ENCODE measurements around the gene CREB5. TPM values are rescaled to one million over a fixed set of nuclear protein-coding genes. Genes with fewer than 3 reads are reported as not detected.

The CREB5 gene
- total and polyA plus RNA-seq, 2 donors (not counting 3 experiments of a cell fraction or from before 2014, with no cell fraction given), result 19.6 to 28.4 TPM

- CTCF ChIA-PET, result no interaction called here
- BruUV-seq (replicated peaks), result no TSS peak
- dilution Hi-C loops (cut with MboI; ENCODE audit: extremely low pct_ligation_motif_present, low sequenced_read_pairs), result no loop called here
These were observed 218.0 kb downstream of the CREB5 start for GRCh38 chr7:28630350-28630749.

More at GRCh38 chr7:28630350-28630749, 218.0 kb downstream of the CREB5 start:
- POLR2A ChIA-PET, result no interaction called here
- intact Hi-C loops (cut with micrococcal nuclease), result loop anchor here (5.0 kb wide), 1 partner anchor 58 kb away; no protein-coding TSS in a partner anchor
- no peak overlapping the region for H2AFZ ChIP-seq (ENCODE audit: low read depth, low read length)
- TF ChIP-seq GATA2 (IDR thresholded peaks at IDR 0.05; ENCODE audit: insufficient read depth, insufficient read length, low read depth, low read length), result no peak
- TF ChIP-seq JUN (IDR thresholded peaks at IDR 0.05; ENCODE audit: borderline replicate concordance, insufficient read depth, insufficient read length, low read depth), result no peak
- TF ChIP-seq FOS (IDR thresholded peaks at IDR 0.05; ENCODE audit: borderline replicate concordance, insufficient read depth, low read length), result no peak
- TF ChIP-seq POLR2A (IDR thresholded peaks at IDR 0.05; ENCODE audit: low read depth, low read length), result no peak
- no peak for TF ChIP-seq POLR2AphosphoS5 (IDR thresholded peaks at IDR 0.05; ENCODE audit: insufficient read depth, low read depth, low read length)
- TF ChIP-seq MYC (IDR thresholded peaks at IDR 0.05; ENCODE audit: low read depth, low read length), result no peak
- TF ChIP-seq CTCF (IDR thresholded peaks at IDR 0.05; ENCODE audit: extremely low read depth in 1 of 2, insufficient read depth in 1 of 2, low read depth in 1 of 2, low read length in 2 of 2), result no peak
- TF ChIP-seq EZH2 (IDR thresholded peaks at IDR 0.05; ENCODE audit: borderline replicate concordance, low read depth, low read length, severe bottlenecking), result no peak
- TF ChIP-seq MAX (IDR thresholded peaks at IDR 0.05; ENCODE audit: insufficient read depth, insufficient read length), result no peak
- H3K36me3 ChIP-seq (ENCODE audit: control insufficient read depth in 2 of 2, extremely low read depth in 1 of 2, insufficient read depth in 2 of 2, low read length in 2 of 2), result no peaks in the 10 kb centered on the region
- H3K4me3 ChIP-seq (replicated peaks in 1 of 3; ENCODE audit: insufficient read depth in 1 of 3, low read depth in 1 of 3, low read length in 3 of 3), result no peak overlapping the region
- H3K4me1 ChIP-seq (ENCODE audit: control insufficient read depth, extremely low read depth, insufficient read depth, low read length), result peaks cover 12% of the 10 kb centered on the region
- no peaks in the 10 kb centered on the region for H3K9me1 ChIP-seq (replicated peaks; ENCODE audit: control insufficient read depth, extremely low read depth, insufficient read depth, low read length)
- no peaks in the 10 kb centered on the region for H3K9me3 ChIP-seq (replicated peaks; ENCODE audit: control insufficient read depth, insufficient read depth, low read length)
- H4K20me1 ChIP-seq (replicated peaks; ENCODE audit: control insufficient read depth, extremely low read depth, insufficient read depth, low read length), result no peaks in the 10 kb centered on the region
- no peaks in the 10 kb centered on the region for H3K79me2 ChIP-seq (ENCODE audit: control insufficient read depth, insufficient read depth, low read length)
- H3K27me3 ChIP-seq (ENCODE audit: control insufficient read depth in 2 of 2, insufficient read depth in 2 of 2, low read length in 2 of 2), result peaks cover 2 to 3% of the 10 kb centered on the region in 2 experiments
- H3K4me2 ChIP-seq (ENCODE audit: insufficient read depth, low read length), result no peak overlapping the region
- H3K9ac ChIP-seq (replicated peaks; ENCODE audit: extremely low read depth, insufficient read depth, low read length), result no peak overlapping the region
- H3K27ac ChIP-seq (ENCODE audit: insufficient read depth, low read depth, low read length), result no peak overlapping the region
- FAIRE-seq (no peak), DNase-seq (ENCODE audit: low read depth, low spot score) (no peak)

All from endothelial cell of umbilical vein (primary cell).